GM23338 (cell line): ENCODE results near the gene GRIN2C.

ENCODE experiments used
- CREB1 ChIP-seq: fragments of 250-450 bp; sonication (Bioruptor Pico); IDR thresholded peaks from 2 replicates; pipeline ENCODE4 v1.5.0; 2020; ENCODE audit warnings: low read depth, mild to moderate bottlenecking, moderate library complexity
- EZH2 ChIP-seq: fragments of 200-600 bp; sonication (generic); IDR thresholded peaks from one replicate; pipeline ENCODE4 v1.8.0; 2017; ENCODE audit warnings: antibody characterized with exemption, mild to moderate bottlenecking, low read depth; ENCODE audit not compliant: unreplicated experiment
- EZH2phosphoT487 ChIP-seq: fragments of 200-600 bp; sonication (generic); IDR thresholded peaks from one replicate; pipeline ENCODE4 v1.8.1; 2018; ENCODE audit warnings: antibody characterized with exemption; ENCODE audit not compliant: unreplicated experiment
- JUNB ChIP-seq: IDR thresholded peaks from one replicate; pipeline ENCODE4 v1.6.1; 2016; ENCODE audit warnings: antibody characterized with exemption; ENCODE audit not compliant: unreplicated experiment
- NANOG ChIP-seq: IDR thresholded peaks from 2 replicates; pipeline ENCODE4 v1.6.1; 2016; ENCODE audit warnings: antibody characterized with exemption, borderline replicate concordance
- POLR2AphosphoS5 ChIP-seq: IDR thresholded peaks from 2 replicates; pipeline ENCODE4 v1.6.1; 2016; ENCODE audit warnings: antibody characterized with exemption, low read depth
- ZNF331 ChIP-seq: fragments of 250-450 bp; sonication (Bioruptor Pico); IDR thresholded peaks from 2 replicates; pipeline ENCODE4 v1.5.0; 2020; ENCODE audit warnings: low read depth, mild to moderate bottlenecking, moderate library complexity
- TF ChIP-seq, protein P1 (sequence below): fragments of 250-450 bp; sonication (Bioruptor Pico); IDR thresholded peaks from 2 replicates; pipeline ENCODE4 v1.5.0; 2020; ENCODE audit warnings: mild to moderate bottlenecking, moderate library complexity
- TF ChIP-seq, protein P2 (sequence below): IDR thresholded peaks from one replicate; pipeline ENCODE4 v1.6.1; 2018; ENCODE audit warnings: antibody characterized with exemption; ENCODE audit not compliant: unreplicated experiment
- TF ChIP-seq, protein P3 (sequence below), 2 experiments: fragments of 200-600 bp in 1 of 2; sonication (generic) in 1 of 2; conservative IDR thresholded peaks; 2 replicates each; pipeline versions ENCODE4 v1.5.1 to v1.6.1; 2016 to 2017; ENCODE audit warnings: antibody characterized with exemption in 2 of 2, low read depth in 2 of 2, mild to moderate bottlenecking in 2 of 2, moderate library complexity in 1 of 2
- TF ChIP-seq, protein P4 (sequence below): IDR thresholded peaks from 2 replicates; pipeline ENCODE4 v1.6.1; 2016; ENCODE audit warnings: antibody characterized with exemption

DNA sequence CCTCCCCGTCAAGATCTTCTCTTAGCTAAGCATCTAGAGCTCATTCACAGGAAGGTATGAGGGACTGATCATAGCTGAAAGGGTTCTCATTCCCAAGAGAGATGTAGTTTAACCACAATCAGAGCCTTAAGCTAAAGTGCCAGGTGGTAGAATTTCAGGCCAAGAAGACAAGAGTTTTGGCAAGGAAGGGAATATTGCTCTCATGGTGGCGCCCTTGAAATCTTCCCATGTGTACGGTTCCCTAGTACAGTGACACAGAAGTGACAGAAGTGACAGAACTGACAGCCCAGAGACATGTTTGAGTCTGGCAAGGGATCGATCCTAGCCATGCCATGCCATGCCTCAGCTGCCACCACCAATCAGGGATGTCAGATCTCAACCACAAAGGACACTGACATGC is 2.5 kb downstream of the GRIN2C start:
- TF ChIP-seq EZH2 (no peak), JUNB (no peak), POLR2AphosphoS5 (no peak), CREB1 (CRISPR knock-in tag) (no peak), EZH2phosphoT487 (no peak), NANOG (no peak), ZNF331 (CRISPR knock-in tag) (no peak)
- TF ChIP-seq, protein P1, sequence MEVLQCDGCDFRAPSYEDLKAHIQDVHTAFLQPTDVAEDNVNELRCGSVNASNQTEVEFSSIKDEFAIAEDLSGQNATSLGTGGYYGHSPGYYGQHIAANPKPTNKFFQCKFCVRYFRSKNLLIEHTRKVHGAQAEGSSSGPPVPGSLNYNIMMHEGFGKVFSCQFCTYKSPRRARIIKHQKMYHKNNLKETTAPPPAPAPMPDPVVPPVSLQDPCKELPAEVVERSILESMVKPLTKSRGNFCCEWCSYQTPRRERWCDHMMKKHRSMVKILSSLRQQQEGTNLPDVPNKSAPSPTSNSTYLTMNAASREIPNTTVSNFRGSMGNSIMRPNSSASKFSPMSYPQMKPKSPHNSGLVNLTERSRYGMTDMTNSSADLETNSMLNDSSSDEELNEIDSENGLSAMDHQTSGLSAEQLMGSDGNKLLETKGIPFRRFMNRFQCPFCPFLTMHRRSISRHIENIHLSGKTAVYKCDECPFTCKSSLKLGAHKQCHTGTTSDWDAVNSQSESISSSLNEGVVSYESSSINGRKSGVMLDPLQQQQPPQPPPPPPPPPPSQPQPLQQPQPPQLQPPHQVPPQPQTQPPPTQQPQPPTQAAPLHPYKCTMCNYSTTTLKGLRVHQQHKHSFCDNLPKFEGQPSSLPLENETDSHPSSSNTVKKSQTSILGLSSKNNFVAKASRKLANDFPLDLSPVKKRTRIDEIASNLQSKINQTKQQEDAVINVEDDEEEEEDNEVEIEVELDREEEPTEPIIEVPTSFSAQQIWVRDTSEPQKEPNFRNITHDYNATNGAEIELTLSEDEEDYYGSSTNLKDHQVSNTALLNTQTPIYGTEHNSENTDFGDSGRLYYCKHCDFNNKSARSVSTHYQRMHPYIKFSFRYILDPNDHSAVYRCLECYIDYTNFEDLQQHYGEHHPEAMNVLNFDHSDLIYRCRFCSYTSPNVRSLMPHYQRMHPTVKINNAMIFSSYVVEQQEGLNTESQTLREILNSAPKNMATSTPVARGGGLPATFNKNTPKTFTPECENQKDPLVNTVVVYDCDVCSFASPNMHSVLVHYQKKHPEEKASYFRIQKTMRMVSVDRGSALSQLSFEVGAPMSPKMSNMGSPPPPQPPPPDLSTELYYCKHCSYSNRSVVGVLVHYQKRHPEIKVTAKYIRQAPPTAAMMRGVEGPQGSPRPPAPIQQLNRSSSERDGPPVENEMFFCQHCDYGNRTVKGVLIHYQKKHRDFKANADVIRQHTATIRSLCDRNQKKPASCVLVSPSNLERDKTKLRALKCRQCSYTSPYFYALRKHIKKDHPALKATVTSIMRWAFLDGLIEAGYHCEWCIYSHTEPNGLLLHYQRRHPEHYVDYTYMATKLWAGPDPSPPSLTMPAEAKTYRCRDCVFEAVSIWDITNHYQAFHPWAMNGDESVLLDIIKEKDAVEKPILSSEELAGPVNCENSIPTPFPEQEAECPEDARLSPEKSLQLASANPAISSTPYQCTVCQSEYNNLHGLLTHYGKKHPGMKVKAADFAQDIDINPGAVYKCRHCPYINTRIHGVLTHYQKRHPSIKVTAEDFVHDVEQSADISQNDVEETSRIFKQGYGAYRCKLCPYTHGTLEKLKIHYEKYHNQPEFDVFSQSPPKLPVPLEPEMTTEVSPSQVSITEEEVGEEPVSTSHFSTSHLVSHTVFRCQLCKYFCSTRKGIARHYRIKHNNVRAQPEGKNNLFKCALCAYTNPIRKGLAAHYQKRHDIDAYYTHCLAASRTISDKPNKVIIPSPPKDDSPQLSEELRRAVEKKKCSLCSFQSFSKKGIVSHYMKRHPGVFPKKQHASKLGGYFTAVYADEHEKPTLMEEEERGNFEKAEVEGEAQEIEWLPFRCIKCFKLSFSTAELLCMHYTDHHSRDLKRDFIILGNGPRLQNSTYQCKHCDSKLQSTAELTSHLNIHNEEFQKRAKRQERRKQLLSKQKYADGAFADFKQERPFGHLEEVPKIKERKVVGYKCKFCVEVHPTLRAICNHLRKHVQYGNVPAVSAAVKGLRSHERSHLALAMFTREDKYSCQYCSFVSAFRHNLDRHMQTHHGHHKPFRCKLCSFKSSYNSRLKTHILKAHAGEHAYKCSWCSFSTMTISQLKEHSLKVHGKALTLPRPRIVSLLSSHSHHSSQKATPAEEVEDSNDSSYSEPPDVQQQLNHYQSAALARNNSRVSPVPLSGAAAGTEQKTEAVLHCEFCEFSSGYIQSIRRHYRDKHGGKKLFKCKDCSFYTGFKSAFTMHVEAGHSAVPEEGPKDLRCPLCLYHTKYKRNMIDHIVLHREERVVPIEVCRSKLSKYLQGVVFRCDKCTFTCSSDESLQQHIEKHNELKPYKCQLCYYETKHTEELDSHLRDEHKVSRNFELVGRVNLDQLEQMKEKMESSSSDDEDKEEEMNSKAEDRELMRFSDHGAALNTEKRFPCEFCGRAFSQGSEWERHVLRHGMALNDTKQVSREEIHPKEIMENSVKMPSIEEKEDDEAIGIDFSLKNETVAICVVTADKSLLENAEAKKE (CRISPR knock-in tag), result no peak
- TF ChIP-seq, protein P2, sequence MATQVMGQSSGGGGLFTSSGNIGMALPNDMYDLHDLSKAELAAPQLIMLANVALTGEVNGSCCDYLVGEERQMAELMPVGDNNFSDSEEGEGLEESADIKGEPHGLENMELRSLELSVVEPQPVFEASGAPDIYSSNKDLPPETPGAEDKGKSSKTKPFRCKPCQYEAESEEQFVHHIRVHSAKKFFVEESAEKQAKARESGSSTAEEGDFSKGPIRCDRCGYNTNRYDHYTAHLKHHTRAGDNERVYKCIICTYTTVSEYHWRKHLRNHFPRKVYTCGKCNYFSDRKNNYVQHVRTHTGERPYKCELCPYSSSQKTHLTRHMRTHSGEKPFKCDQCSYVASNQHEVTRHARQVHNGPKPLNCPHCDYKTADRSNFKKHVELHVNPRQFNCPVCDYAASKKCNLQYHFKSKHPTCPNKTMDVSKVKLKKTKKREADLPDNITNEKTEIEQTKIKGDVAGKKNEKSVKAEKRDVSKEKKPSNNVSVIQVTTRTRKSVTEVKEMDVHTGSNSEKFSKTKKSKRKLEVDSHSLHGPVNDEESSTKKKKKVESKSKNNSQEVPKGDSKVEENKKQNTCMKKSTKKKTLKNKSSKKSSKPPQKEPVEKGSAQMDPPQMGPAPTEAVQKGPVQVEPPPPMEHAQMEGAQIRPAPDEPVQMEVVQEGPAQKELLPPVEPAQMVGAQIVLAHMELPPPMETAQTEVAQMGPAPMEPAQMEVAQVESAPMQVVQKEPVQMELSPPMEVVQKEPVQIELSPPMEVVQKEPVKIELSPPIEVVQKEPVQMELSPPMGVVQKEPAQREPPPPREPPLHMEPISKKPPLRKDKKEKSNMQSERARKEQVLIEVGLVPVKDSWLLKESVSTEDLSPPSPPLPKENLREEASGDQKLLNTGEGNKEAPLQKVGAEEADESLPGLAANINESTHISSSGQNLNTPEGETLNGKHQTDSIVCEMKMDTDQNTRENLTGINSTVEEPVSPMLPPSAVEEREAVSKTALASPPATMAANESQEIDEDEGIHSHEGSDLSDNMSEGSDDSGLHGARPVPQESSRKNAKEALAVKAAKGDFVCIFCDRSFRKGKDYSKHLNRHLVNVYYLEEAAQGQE, result no peak
- TF ChIP-seq, protein P3, sequence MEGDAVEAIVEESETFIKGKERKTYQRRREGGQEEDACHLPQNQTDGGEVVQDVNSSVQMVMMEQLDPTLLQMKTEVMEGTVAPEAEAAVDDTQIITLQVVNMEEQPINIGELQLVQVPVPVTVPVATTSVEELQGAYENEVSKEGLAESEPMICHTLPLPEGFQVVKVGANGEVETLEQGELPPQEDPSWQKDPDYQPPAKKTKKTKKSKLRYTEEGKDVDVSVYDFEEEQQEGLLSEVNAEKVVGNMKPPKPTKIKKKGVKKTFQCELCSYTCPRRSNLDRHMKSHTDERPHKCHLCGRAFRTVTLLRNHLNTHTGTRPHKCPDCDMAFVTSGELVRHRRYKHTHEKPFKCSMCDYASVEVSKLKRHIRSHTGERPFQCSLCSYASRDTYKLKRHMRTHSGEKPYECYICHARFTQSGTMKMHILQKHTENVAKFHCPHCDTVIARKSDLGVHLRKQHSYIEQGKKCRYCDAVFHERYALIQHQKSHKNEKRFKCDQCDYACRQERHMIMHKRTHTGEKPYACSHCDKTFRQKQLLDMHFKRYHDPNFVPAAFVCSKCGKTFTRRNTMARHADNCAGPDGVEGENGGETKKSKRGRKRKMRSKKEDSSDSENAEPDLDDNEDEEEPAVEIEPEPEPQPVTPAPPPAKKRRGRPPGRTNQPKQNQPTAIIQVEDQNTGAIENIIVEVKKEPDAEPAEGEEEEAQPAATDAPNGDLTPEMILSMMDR (conservative IDR thresholded peaks at IDR 0.05; ENCODE audit: low read depth in 2 of 2), result no peak
- TF ChIP-seq, protein P4, sequence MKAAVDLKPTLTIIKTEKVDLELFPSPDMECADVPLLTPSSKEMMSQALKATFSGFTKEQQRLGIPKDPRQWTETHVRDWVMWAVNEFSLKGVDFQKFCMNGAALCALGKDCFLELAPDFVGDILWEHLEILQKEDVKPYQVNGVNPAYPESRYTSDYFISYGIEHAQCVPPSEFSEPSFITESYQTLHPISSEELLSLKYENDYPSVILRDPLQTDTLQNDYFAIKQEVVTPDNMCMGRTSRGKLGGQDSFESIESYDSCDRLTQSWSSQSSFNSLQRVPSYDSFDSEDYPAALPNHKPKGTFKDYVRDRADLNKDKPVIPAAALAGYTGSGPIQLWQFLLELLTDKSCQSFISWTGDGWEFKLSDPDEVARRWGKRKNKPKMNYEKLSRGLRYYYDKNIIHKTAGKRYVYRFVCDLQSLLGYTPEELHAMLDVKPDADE, result no peak
